ENCODE data around the gene UBTD2. TPM values are rescaled to one million over a fixed set of nuclear protein-coding genes. Genes with fewer than 3 reads are reported as not detected.

The UBTD2 gene
- total RNA-seq, 4 donors from 2014 or later, result 6.0 to 11.4 (median 9.8) TPM

GRCh38 chr5:172276214-172276613 is 7.3 kb downstream of the UBTD2 start:
- H3K27ac ChIP-seq, result no peak overlapping the region
- no peak for TF ChIP-seq POLR2A (IDR thresholded peaks at IDR 0.05)
- TF ChIP-seq CTCF (IDR thresholded peaks at IDR 0.05 in 4 of 5, conservative IDR thresholded peaks at IDR 0.05 in 1 of 5), result no peak
- no peak overlapping the region for H3K4me3 ChIP-seq
- H3K27me3 ChIP-seq, result no peaks in the 10 kb centered on the region
- DNase-seq (no peak), ATAC-seq (no peak)
- peaks cover 0 to 12% of the 10 kb centered on the region in 2 donors for H3K4me1 ChIP-seq
- no peaks in the 10 kb centered on the region for H3K36me3 ChIP-seq
- intact Hi-C loops (cut with DNase I; ENCODE audit: low total_unique reads) (no loop called here), in situ Hi-C loops (cut with MboI; ENCODE audit: low sequenced_read_pairs in 4 of 4) (loop anchor here in 2 of 4 donors (25.0 kb wide), 2 partner anchors 89 to 364 kb away; partner anchors contain the start of genes EFCAB9 (in 1 of the 2) and STK10 (in 1 of the 2))
- no peaks in the 10 kb centered on the region for H3K9me3 ChIP-seq

GRCh38 chr5:172274951-172275753 is 8.4 kb downstream of the UBTD2 start:
- TF ChIP-seq CTCF (IDR thresholded peaks at IDR 0.05 in 4 of 5, conservative IDR thresholded peaks at IDR 0.05 in 1 of 5), result no peak
- Histone ChIP-seq H3K4me3 (no peak overlapping the region), H3K27me3 (no peaks in the 10 kb centered on the region), H3K9me3 (no peaks in the 10 kb centered on the region), H3K4me1 (peaks cover 0 to 6% of the 10 kb centered on the region in 2 donors), H3K36me3 (no peaks in the 10 kb centered on the region), H3K27ac (no peak overlapping the region)
- intact Hi-C loops (cut with DNase I; ENCODE audit: low total_unique reads), result no loop called here
- DNase-seq (no peak), ATAC-seq (no peak)
- in situ Hi-C loops (cut with MboI; ENCODE audit: low sequenced_read_pairs in 4 of 4), result loop anchor here in 2 of 4 donors (25.0 kb wide), 2 partner anchors 88 to 363 kb away; partner anchors contain the start of genes EFCAB9 (in 1 of the 2) and STK10 (in 1 of the 2)

GRCh38 chr5:172267943-172268342 is 15.6 kb downstream of the UBTD2 start:
- ATAC-seq, result no peak
- TF ChIP-seq POLR2A (IDR thresholded peaks at IDR 0.05) (no peak), CTCF (IDR thresholded peaks at IDR 0.05 in 4 of 5, conservative IDR thresholded peaks at IDR 0.05 in 1 of 5) (no peak)
- H3K36me3 ChIP-seq, result no peaks in the 10 kb centered on the region
- in situ Hi-C loops (cut with MboI; ENCODE audit: low sequenced_read_pairs in 4 of 4) (no loop called here), intact Hi-C loops (cut with DNase I; ENCODE audit: low total_unique reads) (no loop called here)
- H3K9me3 ChIP-seq, result no peaks in the 10 kb centered on the region
- no peak overlapping the region for H3K27ac ChIP-seq
- H3K4me3 ChIP-seq, result no peak overlapping the region
- no peak for DNase-seq
- H3K4me1 ChIP-seq, result peaks cover 8 to 15% of the 10 kb centered on the region in 2 donors
- H3K27me3 ChIP-seq, result no peaks in the 10 kb centered on the region

- ATAC-seq (no peak), DNase-seq (no peak)
- H3K9me3 ChIP-seq, result no peaks in the 10 kb centered on the region
- H3K4me3 ChIP-seq, result no peak overlapping the region
- peaks cover 8 to 15% of the 10 kb centered on the region in 2 donors for H3K4me1 ChIP-seq
- intact Hi-C loops (cut with DNase I; ENCODE audit: low total_unique reads), result no loop called here
- H3K36me3 ChIP-seq, result no peaks in the 10 kb centered on the region
- H3K27ac ChIP-seq, result no peak overlapping the region
- no peaks in the 10 kb centered on the region for H3K27me3 ChIP-seq
- in situ Hi-C loops (cut with MboI; ENCODE audit: low sequenced_read_pairs in 4 of 4), result no loop called here
- TF ChIP-seq POLR2A (IDR thresholded peaks at IDR 0.05) (no peak), CTCF (IDR thresholded peaks at IDR 0.05 in 4 of 5, conservative IDR thresholded peaks at IDR 0.05 in 1 of 5) (no peak)
These were observed 16.9 kb downstream of the UBTD2 start for GRCh38 chr5:172266676-172267092.

Data from gastrocnemius medialis (tissue), 4 donors.